Measurements from ENCODE around the gene MUC4. TPM values are rescaled to one million over a fixed set of nuclear protein-coding genes. Genes with fewer than 3 reads are reported as not detected.
A peak's percentile ranks its signal among the peaks of the same experiment; 100 is the strongest.
"Not testable (repeated sequence)": the region's sequence is repeated elsewhere in the genome, so short reads cannot be mapped to it uniquely, and the experiment has no call there.

The MUC4 gene
- total RNA-seq, 1 donor from 2014 or later = not detected

DNA sequence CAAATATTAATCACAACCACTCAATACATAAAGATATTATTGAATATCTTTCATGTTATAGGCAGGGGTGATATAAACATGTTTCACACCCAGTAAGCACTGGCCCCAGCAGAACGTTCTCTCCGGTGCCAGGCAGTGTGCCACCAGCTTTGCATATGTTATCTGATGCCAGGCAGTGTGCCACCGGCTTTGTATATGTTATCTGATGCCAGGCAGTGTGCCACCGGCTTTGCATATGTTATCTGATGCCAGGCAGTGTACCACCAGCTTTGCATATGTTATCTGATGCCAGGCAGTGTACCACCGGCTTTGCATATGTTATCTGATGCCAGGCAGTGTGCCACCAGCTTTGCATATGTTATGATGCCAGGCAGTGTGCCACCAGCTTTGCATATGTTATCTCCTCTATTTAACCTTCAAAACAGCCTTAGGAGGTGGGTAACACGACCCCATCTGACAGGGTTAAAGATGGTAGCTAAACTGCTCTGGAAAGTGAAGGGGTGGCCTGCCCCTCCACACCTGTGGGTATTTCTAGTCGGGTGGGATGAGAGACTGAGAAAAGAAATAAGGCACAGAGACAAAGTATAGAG, 84.0 kb downstream of the MUC4 start:
- no peak overlapping the region for H3K27ac Mint-ChIP-seq
- H3K4me3 Mint-ChIP-seq = no peak overlapping the region
- Histone ChIP-seq H2AFZ (replicated peaks) (no peak overlapping the region), H3K9me3 (ENCODE audit: low read depth) (no peaks in the 10 kb centered on the region), H3K9ac (no peak overlapping the region), H4K20me1 (ENCODE audit: low read depth) (no peaks in the 10 kb centered on the region), H3K79me2 (ENCODE audit: low read depth) (no peaks in the 10 kb centered on the region), H3K36me3 (no peaks in the 10 kb centered on the region), H3K4me3 (no peak overlapping the region), H3K27me3 (no peaks in the 10 kb centered on the region), H3K4me2 (no peak overlapping the region), H3K4me1 (no peaks in the 10 kb centered on the region), H3K27ac (no peak overlapping the region), H3F3A (ENCODE audit: low read depth) (no peaks in the 10 kb centered on the region)
- H3K9me3 Mint-ChIP-seq = no peaks in the 10 kb centered on the region
- H3K27me3 Mint-ChIP-seq (ENCODE audit: insufficient read depth, low read depth) = peaks cover 7% of the 10 kb centered on the region
- no peak for DNase-seq (ENCODE audit: low spot score)
- TF ChIP-seq EZH2 (IDR thresholded peaks at IDR 0.05) (no peak), EZH2phosphoT487 (IDR thresholded peaks at IDR 0.05) (no peak)
- TF ChIP-seq, protein P1, sequence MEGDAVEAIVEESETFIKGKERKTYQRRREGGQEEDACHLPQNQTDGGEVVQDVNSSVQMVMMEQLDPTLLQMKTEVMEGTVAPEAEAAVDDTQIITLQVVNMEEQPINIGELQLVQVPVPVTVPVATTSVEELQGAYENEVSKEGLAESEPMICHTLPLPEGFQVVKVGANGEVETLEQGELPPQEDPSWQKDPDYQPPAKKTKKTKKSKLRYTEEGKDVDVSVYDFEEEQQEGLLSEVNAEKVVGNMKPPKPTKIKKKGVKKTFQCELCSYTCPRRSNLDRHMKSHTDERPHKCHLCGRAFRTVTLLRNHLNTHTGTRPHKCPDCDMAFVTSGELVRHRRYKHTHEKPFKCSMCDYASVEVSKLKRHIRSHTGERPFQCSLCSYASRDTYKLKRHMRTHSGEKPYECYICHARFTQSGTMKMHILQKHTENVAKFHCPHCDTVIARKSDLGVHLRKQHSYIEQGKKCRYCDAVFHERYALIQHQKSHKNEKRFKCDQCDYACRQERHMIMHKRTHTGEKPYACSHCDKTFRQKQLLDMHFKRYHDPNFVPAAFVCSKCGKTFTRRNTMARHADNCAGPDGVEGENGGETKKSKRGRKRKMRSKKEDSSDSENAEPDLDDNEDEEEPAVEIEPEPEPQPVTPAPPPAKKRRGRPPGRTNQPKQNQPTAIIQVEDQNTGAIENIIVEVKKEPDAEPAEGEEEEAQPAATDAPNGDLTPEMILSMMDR (IDR thresholded peaks at IDR 0.05) = no peak
- H3K36me3 Mint-ChIP-seq = no peaks in the 10 kb centered on the region
- H3K4me1 Mint-ChIP-seq = peaks cover 23% of the 10 kb centered on the region

DNA sequence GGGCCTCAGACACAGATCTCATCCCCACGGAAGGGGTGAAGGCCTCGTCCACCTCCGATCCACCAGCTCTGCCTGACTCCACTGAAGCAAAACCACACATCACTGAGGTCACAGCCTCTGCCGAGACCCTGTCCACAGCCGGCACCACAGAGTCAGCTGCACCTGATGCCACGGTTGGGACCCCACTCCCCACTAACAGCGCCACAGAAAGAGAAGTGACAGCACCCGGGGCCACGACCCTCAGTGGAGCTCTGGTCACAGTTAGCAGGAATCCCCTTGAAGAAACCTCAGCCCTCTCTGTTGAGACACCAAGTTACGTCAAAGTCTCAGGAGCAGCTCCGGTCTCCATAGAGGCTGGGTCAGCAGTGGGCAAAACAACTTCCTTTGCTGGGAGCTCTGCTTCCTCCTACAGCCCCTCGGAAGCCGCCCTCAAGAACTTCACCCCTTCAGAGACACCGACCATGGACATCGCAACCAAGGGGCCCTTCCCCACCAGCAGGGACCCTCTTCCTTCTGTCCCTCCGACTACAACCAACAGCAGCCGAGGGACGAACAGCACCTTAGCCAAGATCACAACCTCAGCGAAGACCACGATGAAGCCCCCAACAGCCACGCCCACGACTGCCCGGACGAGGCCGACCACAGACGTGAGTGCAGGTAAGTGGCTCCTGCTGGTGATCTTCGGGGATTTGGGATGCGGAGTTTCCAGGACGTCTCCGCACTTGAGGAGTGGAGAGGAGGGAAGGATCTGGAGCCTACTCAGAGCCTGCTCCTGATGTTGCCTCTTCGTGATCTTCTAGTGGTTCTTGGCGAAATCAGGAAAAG, 85.6 kb downstream of the MUC4 start:
- H3K27ac Mint-ChIP-seq = peak overlapping the region; percentile 81
- H3K27me3 Mint-ChIP-seq (ENCODE audit: insufficient read depth, low read depth) = not testable (repeated sequence)

DNA sequence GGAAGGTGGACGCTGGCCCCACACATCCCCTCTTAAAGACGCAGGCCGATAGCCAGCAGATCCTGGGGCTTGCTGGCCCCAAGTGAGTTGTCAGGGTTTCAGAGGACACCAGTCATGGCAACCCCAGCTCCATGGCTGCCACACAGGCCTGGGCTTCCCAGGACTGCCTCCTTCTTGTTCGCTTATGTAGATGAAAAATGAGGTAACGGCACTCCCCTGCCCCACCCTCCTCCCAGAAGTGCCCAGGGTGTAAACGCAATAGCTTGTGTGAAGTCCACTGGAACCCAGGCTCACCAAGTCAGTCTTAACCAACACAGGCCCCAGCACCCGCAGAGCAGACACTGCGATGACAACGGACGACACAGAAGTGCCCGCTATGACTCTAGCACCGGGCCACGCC, 87.4 kb downstream of the MUC4 start:
- not testable (repeated sequence) for H3K27me3 ChIP-seq; H2AFZ ChIP-seq (replicated peaks); H3K9me3 ChIP-seq (ENCODE audit: low read depth); DNase-seq (ENCODE audit: low spot score); H3K79me2 ChIP-seq (ENCODE audit: low read depth); H3K4me3 Mint-ChIP-seq; H3K4me3 ChIP-seq; H3K27ac Mint-ChIP-seq; H3K4me1 ChIP-seq; H4K20me1 ChIP-seq (ENCODE audit: low read depth); H3K36me3 ChIP-seq; H3K36me3 Mint-ChIP-seq; H3K9ac ChIP-seq; H3F3A ChIP-seq (ENCODE audit: low read depth); H3K4me2 ChIP-seq; H3K27me3 Mint-ChIP-seq (ENCODE audit: insufficient read depth, low read depth); H3K9me3 Mint-ChIP-seq; H3K27ac ChIP-seq
- H3K4me1 Mint-ChIP-seq = peaks cover 31% of the 10 kb centered on the region

More for the DNA sequence above, 85.6 kb downstream of the MUC4 start:
- not testable (repeated sequence) for H3K9me3 ChIP-seq (ENCODE audit: low read depth); H3K27me3 ChIP-seq; H3K27ac ChIP-seq; H3K9ac ChIP-seq; H3F3A ChIP-seq (ENCODE audit: low read depth); H3K36me3 ChIP-seq; H3K36me3 Mint-ChIP-seq; DNase-seq (ENCODE audit: low spot score); H4K20me1 ChIP-seq (ENCODE audit: low read depth); H3K4me3 Mint-ChIP-seq; H2AFZ ChIP-seq (replicated peaks); H3K4me3 ChIP-seq; H3K4me1 ChIP-seq; H3K9me3 Mint-ChIP-seq; H3K4me2 ChIP-seq; H3K79me2 ChIP-seq (ENCODE audit: low read depth)
- peaks cover 23% of the 10 kb centered on the region for H3K4me1 Mint-ChIP-seq

DNA sequence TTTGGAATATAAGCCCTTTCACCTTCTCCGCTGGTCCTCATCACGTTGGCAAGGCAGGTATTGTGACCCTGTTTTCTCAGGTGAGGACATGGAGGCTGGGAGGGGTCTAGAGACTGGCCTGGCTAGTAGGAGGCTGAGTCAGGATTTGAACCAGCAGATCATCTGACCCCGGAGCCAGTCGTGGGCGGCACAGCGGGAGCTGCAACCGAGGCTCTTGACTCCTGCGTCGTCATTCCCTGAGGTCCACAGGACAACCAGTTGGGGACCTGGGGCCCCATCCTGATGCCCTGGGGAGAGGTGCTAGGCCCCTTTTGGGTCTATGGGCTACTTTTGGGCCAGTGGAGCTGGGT, 88.8 kb downstream of the MUC4 start:
- H3F3A ChIP-seq (ENCODE audit: low read depth) = peaks cover 12% of the 10 kb centered on the region
- not testable (repeated sequence) for H3K27ac Mint-ChIP-seq; H3K27me3 ChIP-seq; H2AFZ ChIP-seq (replicated peaks); DNase-seq (ENCODE audit: low spot score); H3K36me3 Mint-ChIP-seq; H3K4me3 Mint-ChIP-seq; H3K9me3 ChIP-seq (ENCODE audit: low read depth); H4K20me1 ChIP-seq (ENCODE audit: low read depth); H3K79me2 ChIP-seq (ENCODE audit: low read depth); H3K4me2 ChIP-seq; H3K27me3 Mint-ChIP-seq (ENCODE audit: insufficient read depth, low read depth); H3K36me3 ChIP-seq; H3K27ac ChIP-seq; H3K4me3 ChIP-seq; H3K9me3 Mint-ChIP-seq; H3K9ac ChIP-seq
- peaks cover 11% of the 10 kb centered on the region for H3K4me1 ChIP-seq
- H3K4me1 Mint-ChIP-seq = peaks cover 34% of the 10 kb centered on the region

DNA sequence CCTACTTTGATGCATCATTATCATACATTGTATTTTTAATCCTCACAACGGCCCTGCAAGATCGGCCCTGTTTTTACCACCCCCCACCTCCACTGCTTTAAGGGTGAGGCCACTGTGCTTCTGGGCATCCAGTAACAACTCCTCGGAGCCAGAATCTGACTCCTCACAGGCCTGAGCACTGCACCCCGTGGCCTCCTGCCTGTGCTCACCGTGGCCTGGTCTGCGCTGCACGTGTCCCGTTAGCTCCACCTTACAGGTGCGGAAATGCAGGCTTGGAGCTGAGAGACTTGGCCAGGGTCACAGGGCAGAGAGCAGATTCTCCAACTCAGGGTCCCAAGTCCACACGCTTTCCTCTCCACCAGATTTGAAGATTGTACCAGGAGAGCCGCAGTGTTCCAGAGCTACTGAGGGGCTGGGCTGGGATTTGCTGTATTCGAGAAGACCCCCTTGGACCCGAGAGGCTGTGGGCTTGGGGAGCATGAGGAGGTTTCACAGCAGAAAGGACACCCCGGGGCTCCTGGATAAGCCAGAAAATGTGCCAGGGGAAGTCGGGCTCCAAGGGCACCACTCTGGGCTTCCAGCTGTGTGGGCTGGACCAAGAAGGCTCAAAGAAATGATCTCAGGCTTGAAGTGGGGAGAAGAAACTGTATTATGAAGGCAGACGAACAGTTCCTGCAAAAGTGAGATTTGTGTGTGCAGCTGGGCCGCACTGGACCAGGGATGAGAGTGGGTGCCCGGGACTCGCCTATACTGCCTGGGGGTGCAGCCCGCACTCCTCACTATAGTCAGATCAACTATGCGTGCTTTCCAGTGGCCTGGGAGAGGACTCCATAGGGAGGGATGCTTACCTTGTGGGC, 89.4 kb downstream of the MUC4 start:
- not testable (repeated sequence) for H3K27ac ChIP-seq; H3K27me3 ChIP-seq; H3K79me2 ChIP-seq (ENCODE audit: low read depth); H2AFZ ChIP-seq (replicated peaks); H3K4me3 ChIP-seq; H3K4me3 Mint-ChIP-seq; H3K36me3 Mint-ChIP-seq; H3K27me3 Mint-ChIP-seq (ENCODE audit: insufficient read depth, low read depth); H3K9me3 Mint-ChIP-seq; H3K27ac Mint-ChIP-seq; H4K20me1 ChIP-seq (ENCODE audit: low read depth); H3K9me3 ChIP-seq (ENCODE audit: low read depth); DNase-seq (ENCODE audit: low spot score); H3K4me2 ChIP-seq; H3K36me3 ChIP-seq; H3K9ac ChIP-seq
- peaks cover 38% of the 10 kb centered on the region for H3K4me1 Mint-ChIP-seq
- Histone ChIP-seq H3K4me1 (peaks cover 13% of the 10 kb centered on the region), H3F3A (ENCODE audit: low read depth) (peaks cover 14% of the 10 kb centered on the region)

DNA sequence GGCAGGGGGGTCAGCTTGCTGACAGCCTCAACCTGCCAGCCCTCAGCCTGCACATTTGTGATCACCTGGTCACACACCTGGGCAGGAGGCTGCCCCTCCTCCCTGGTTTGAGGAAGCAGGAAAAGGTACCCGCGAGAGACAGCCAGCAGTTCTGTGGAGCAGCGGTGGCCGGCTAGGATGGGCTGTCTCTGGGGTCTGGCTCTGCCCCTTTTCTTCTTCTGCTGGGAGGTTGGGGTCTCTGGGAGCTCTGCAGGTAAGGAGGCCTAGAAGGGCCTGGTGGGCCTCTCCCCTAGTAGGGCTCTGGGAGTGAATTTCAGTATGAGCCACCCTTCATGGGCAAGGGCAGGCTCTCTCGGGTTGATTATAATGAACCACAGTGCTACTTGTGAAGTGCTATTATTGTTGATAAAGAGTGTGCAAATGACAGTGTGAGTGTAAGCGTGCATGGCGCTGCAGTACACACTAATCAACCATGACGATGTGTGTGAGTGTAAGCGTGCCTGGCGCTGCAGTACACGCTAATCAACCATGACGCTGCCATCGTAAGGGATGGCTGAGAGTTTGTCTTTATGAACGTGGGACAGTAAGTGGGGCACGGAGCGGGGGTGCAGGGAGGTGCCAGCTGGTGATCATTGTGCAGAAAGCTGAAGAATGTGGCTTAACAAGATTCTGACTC, 90.8 kb downstream of the MUC4 start, which contains the start of gene MUC20:
TSS of gene MUC20 (plus strand) at position 148 of the 676 bp plus-strand sequence. CDS start at position 178, 30 bp downstream.
- not testable (repeated sequence) for H3K9me3 ChIP-seq (ENCODE audit: low read depth); H3K27ac Mint-ChIP-seq; H2AFZ ChIP-seq (replicated peaks); H3K27me3 Mint-ChIP-seq (ENCODE audit: insufficient read depth, low read depth); DNase-seq (ENCODE audit: low spot score); H3K27me3 ChIP-seq; H3K4me3 Mint-ChIP-seq; H4K20me1 ChIP-seq (ENCODE audit: low read depth); H3K36me3 Mint-ChIP-seq; H3K79me2 ChIP-seq (ENCODE audit: low read depth); H3K27ac ChIP-seq; H3K4me2 ChIP-seq; H3K9ac ChIP-seq; H3K9me3 Mint-ChIP-seq; H3K36me3 ChIP-seq; H3K4me3 ChIP-seq
- peaks cover 13% of the 10 kb centered on the region for H3K4me1 ChIP-seq
- H3K4me1 Mint-ChIP-seq = peaks cover 40% of the 10 kb centered on the region
- H3F3A ChIP-seq (ENCODE audit: low read depth) = peaks cover 14% of the 10 kb centered on the region

Measured in neural progenitor cell (in vitro differentiated cells).